Endothelial cell of umbilical vein (primary cell): ENCODE data around the gene CSTF3. TPM values are rescaled to one million over a fixed set of nuclear protein-coding genes. Genes with fewer than 3 reads are reported as not detected.
A peak's percentile ranks its signal among the peaks of the same experiment; 100 is the strongest.

ENCODE experiments used
- BruUV-seq: library from RNA; stranded (reverse); fragments of 400-500 nt; replicated peaks from 2 replicates; lab custom pipeline; 2021; lab: Mats Ljungman, UMichigan
- CTCF ChIA-PET: fragments of 300-600, 350-600 bp; sonication (Branson Sonifier 250); formaldehyde crosslinking; loops from one replicate; lab custom pipeline; 2021; ENCODE audit warnings: antibody characterized with exemption, inconsistent platforms; lab: Charles Lee
- POLR2A ChIA-PET: fragments of 300-600, 350-600 bp; sonication (Branson Sonifier 250); formaldehyde crosslinking; loops from one replicate; lab custom pipeline; 2021; ENCODE audit warnings: antibody characterized with exemption, inconsistent platforms; lab: Charles Lee
- DNase-seq: peaks from one replicate; pipeline ENCODE4 v3.0.0-alpha.2; 2011; ENCODE audit warnings: low read depth, low spot score
- FAIRE-seq: peaks from 2 replicates; lab custom pipeline; 2011; peaks lifted over from hg19 to GRCh38; lab: Jason Lieb, UNC
- H2AFZ ChIP-seq: 2 replicates; pipeline ENCODE4 v1.6.0; 2012; ENCODE audit warnings: low read depth, low read length, control low read depth, inconsistent platforms
- H3K27ac ChIP-seq: 2 replicates; pipeline ENCODE4 v1.5.1; 2011; ENCODE audit warnings: low read depth, mild to moderate bottlenecking, control low read depth, low read length, moderate library complexity; ENCODE audit not compliant: insufficient read depth
- H3K27me3 ChIP-seq, 2 experiments: 2 replicates each; pipeline versions ENCODE4 v1.6.0 to v1.6.1; 2011; ENCODE audit warnings: low read length in 2 of 2, mixed read lengths in 1 of 2; ENCODE audit not compliant: control insufficient read depth in 2 of 2, insufficient read depth in 2 of 2
- H3K36me3 ChIP-seq, 2 experiments: 2 replicates in 1 of 2; 3 replicates in 1 of 2; pipeline ENCODE4 v1.5.1; 2011; ENCODE audit warnings: low read length in 2 of 2, mild to moderate bottlenecking in 1 of 2, moderate library complexity in 1 of 2; ENCODE audit not compliant: control insufficient read depth in 2 of 2, insufficient read depth in 2 of 2; ENCODE audit errors: extremely low read depth in 1 of 2
- H3K4me1 ChIP-seq: 3 replicates; pipeline ENCODE4 v1.5.1; 2011; ENCODE audit warnings: mild to moderate bottlenecking, low read length; ENCODE audit not compliant: control insufficient read depth, insufficient read depth; ENCODE audit errors: extremely low read depth
- H3K4me2 ChIP-seq: 2 replicates; pipeline ENCODE4 v1.6.1; 2011; ENCODE audit warnings: low read length, control low read depth, mixed read lengths; ENCODE audit not compliant: insufficient read depth
- H3K4me3 ChIP-seq, 3 experiments: fragments of 200-600 bp in 1 of 3; sonication (generic), shearing (Covaris generic) in 1 of 3; replicated peaks in 1 of 3; 2 replicates each; pipeline ENCODE4 v1.5.1; 2011 to 2016; ENCODE audit warnings: control low read depth in 3 of 3, low read length in 3 of 3, mild to moderate bottlenecking in 2 of 3, inconsistent platforms in 1 of 3, low read depth in 1 of 3, moderate library complexity in 1 of 3; ENCODE audit not compliant: insufficient read depth in 1 of 3
- H3K79me2 ChIP-seq: 2 replicates; pipeline ENCODE4 v1.6.0; 2012; ENCODE audit warnings: low read length, inconsistent platforms; ENCODE audit not compliant: control insufficient read depth, insufficient read depth
- H3K9ac ChIP-seq: replicated peaks from 2 replicates; pipeline ENCODE3; 2011; ENCODE audit warnings: low read length, control low read depth; ENCODE audit not compliant: insufficient read depth; ENCODE audit errors: extremely low read depth
- H3K9me1 ChIP-seq: replicated peaks from 3 replicates; pipeline ENCODE4 v1.6.0; 2011; ENCODE audit warnings: mild to moderate bottlenecking, low read length; ENCODE audit not compliant: control insufficient read depth, insufficient read depth; ENCODE audit errors: extremely low read depth
- H3K9me3 ChIP-seq: replicated peaks from 2 replicates; pipeline ENCODE4 v1.5.1; 2012; ENCODE audit warnings: low read length, inconsistent platforms; ENCODE audit not compliant: control insufficient read depth, insufficient read depth
- H4K20me1 ChIP-seq: replicated peaks from 2 replicates; pipeline ENCODE3; 2011; ENCODE audit warnings: mild to moderate bottlenecking, low read length; ENCODE audit not compliant: control insufficient read depth, insufficient read depth; ENCODE audit errors: extremely low read depth
- EZH2 ChIP-seq: IDR thresholded peaks from 2 replicates; pipeline ENCODE4 v1.6.1; 2012; ENCODE audit warnings: borderline replicate concordance, low read depth, mild to moderate bottlenecking, moderate library complexity, low read length, inconsistent platforms; ENCODE audit not compliant: severe bottlenecking
- FOS ChIP-seq: IDR thresholded peaks from 2 replicates; pipeline ENCODE4 v1.6.1; 2011; ENCODE audit warnings: mild to moderate bottlenecking, low read length, moderate library complexity, borderline replicate concordance; ENCODE audit not compliant: insufficient read depth
- GATA2 ChIP-seq: IDR thresholded peaks from 2 replicates; pipeline ENCODE4 v1.7.0; 2011; ENCODE audit warnings: low read depth, mild to moderate bottlenecking, moderate library complexity, mixed read lengths, low read length; ENCODE audit not compliant: insufficient read length, insufficient read depth
- JUN ChIP-seq: IDR thresholded peaks from 2 replicates; pipeline ENCODE4 v1.6.1; 2011; ENCODE audit warnings: borderline replicate concordance, low read depth; ENCODE audit not compliant: insufficient read length, insufficient read depth
- MAX ChIP-seq: IDR thresholded peaks from 2 replicates; pipeline ENCODE4 v1.6.1; 2011; ENCODE audit not compliant: insufficient read depth, insufficient read length
- MYC ChIP-seq: IDR thresholded peaks from one replicate; pipeline ENCODE4 v1.6.1; 2011; ENCODE audit warnings: mild to moderate bottlenecking, low read depth, low read length
- POLR2A ChIP-seq: IDR thresholded peaks from 2 replicates; pipeline ENCODE4 v1.6.1; 2012; ENCODE audit warnings: low read depth, mild to moderate bottlenecking, control low read depth, low read length
- POLR2AphosphoS5 ChIP-seq: IDR thresholded peaks from 2 replicates; pipeline ENCODE4 v1.6.1; 2012; ENCODE audit warnings: low read depth, mild to moderate bottlenecking, control low read depth, low read length, moderate library complexity; ENCODE audit not compliant: insufficient read depth
- dilution Hi-C: fragments of 300-500 bp; cut with MboI; formaldehyde crosslinking; loops from one replicate; pipeline ENCODE4 v1.15.0; 2019; ENCODE audit warnings: low sequenced_read_pairs; ENCODE audit not compliant: extremely low pct_ligation_motif_present
- intact Hi-C: fragments of 100-400 bp; cut with micrococcal nuclease; formaldehyde crosslinking; loops from one replicate; pipeline ENCODE4 v1.10.0; 2022
- polyA plus RNA-seq, 4 experiments: library from polyadenylated mRNA; depleted of rRNA in 3 of 4; stranded (reverse) in 3 of 4; unstranded in 1 of 4; fragments of >200 nt; gene quantifications; 2 replicates each; pipeline versions ENCODE4 v1.2.1 to v1.2.3, GENCODE V29; 2011 to 2012; ENCODE audit warnings: missing spikeins in 1 of 4
- total RNA-seq: library from RNA; stranded (reverse); gene quantifications from 2 replicates; pipeline ENCODE4 v1.2.3, GENCODE V29; 2021
- TF ChIP-seq, protein P1 (sequence below), 2 donors: IDR thresholded peaks; 1 replicate in 1 of 2; 2 replicates in 1 of 2; pipeline ENCODE4 v1.5.1; 2011; ENCODE audit warnings: low read length in 2 of 2, mild to moderate bottlenecking in 2 of 2, moderate library complexity in 2 of 2, control low read depth in 1 of 2, inconsistent platforms in 1 of 2, low read depth in 1 of 2; ENCODE audit not compliant: insufficient read depth in 1 of 2; ENCODE audit errors: extremely low read depth in 1 of 2

Gene CSTF3
- total and polyA plus RNA-seq, 2 donors (not counting 3 experiments of a cell fraction or from before 2014, with no cell fraction given), result 18.3 to 46.6 TPM

DNA sequence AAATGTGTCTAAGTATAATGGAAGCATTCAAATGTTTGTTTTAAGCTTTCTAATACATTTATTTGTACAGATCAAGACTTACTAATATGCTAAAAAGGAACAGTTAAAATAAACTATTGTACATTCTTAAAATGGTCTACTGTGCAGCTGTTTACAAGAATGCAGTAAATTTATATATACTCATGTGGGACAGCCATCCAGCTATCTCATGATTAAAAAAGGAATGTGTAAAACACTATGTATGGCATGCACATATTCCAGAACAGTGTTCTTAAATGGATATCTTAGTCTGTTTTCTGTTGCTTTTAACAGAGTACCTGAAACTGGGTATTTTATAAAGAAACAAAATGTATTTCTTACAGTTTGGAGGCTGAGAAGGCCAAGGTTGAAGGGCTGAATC is 30.2 kb upstream of the CSTF3 start:
- BruUV-seq, result no TSS peak

More for the DNA sequence above, 30.2 kb upstream of the CSTF3 start:
- no peak overlapping the region for H2AFZ ChIP-seq
- ChIA-PET CTCF (interaction anchor here (1.0 to 1.5 kb wide), 2 partner anchors 10 to 26 kb away, joined by 3 to 4 read pairs; no protein-coding TSS in a partner anchor), POLR2A (no interaction called here)
- H3K9me3 ChIP-seq, result no peaks in the 10 kb centered on the region
- no peak overlapping the region for H3K4me3 ChIP-seq
- intact Hi-C loops (no loop called here), dilution Hi-C loops (no loop called here)
- TF ChIP-seq EZH2, result no peak
- TF ChIP-seq POLR2AphosphoS5, result no peak
- TF ChIP-seq, protein P1, sequence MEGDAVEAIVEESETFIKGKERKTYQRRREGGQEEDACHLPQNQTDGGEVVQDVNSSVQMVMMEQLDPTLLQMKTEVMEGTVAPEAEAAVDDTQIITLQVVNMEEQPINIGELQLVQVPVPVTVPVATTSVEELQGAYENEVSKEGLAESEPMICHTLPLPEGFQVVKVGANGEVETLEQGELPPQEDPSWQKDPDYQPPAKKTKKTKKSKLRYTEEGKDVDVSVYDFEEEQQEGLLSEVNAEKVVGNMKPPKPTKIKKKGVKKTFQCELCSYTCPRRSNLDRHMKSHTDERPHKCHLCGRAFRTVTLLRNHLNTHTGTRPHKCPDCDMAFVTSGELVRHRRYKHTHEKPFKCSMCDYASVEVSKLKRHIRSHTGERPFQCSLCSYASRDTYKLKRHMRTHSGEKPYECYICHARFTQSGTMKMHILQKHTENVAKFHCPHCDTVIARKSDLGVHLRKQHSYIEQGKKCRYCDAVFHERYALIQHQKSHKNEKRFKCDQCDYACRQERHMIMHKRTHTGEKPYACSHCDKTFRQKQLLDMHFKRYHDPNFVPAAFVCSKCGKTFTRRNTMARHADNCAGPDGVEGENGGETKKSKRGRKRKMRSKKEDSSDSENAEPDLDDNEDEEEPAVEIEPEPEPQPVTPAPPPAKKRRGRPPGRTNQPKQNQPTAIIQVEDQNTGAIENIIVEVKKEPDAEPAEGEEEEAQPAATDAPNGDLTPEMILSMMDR (IDR thresholded peaks at IDR 0.05; ENCODE audit: extremely low read depth in 1 of 2, insufficient read depth in 1 of 2, low read depth in 1 of 2, low read length in 2 of 2), result no peak
- TF ChIP-seq MYC, result no peak
- no peak for TF ChIP-seq FOS
- no peak for TF ChIP-seq GATA2
- TF ChIP-seq POLR2A, result no peak
- no peak for TF ChIP-seq MAX
- no peak for TF ChIP-seq JUN
- FAIRE-seq, result peak; percentile 12
- H3K79me2 ChIP-seq, result no peaks in the 10 kb centered on the region
- no peak overlapping the region for H3K9ac ChIP-seq
- H3K27me3 ChIP-seq, result no peaks in the 10 kb centered on the region
- DNase-seq, result no peak
- no peaks in the 10 kb centered on the region for H3K4me1 ChIP-seq
- no peaks in the 10 kb centered on the region for H3K9me1 ChIP-seq
- H3K4me2 ChIP-seq, result no peak overlapping the region
- H4K20me1 ChIP-seq, result no peaks in the 10 kb centered on the region
- H3K36me3 ChIP-seq, result no peaks in the 10 kb centered on the region
- no peak overlapping the region for H3K27ac ChIP-seq
